ENCODE measurements around the gene KCNIP2. TPM values are rescaled to one million over a fixed set of nuclear protein-coding genes. Genes with fewer than 3 reads are reported as not detected.

The KCNIP2 gene
- total RNA-seq, 1 experiment from 2014 or later, result 2.3 TPM

GRCh38 chr10:101777619-101778145, 65.9 kb downstream of the KCNIP2 start:
- Histone ChIP-seq H3K27me3 (ENCODE audit: control insufficient read depth, insufficient read depth, low read length) (peaks cover 46% of the 10 kb centered on the region), H3K36me3 (replicated peaks; ENCODE audit: control insufficient read depth, insufficient read depth, low read length) (no peaks in the 10 kb centered on the region; the same call in 1 of the 2 replicates), H3K4me3 (ENCODE audit: insufficient read depth, low read depth, low read length) (no peak overlapping the region)
- peak; percentile 41 for DNase-seq

DNA sequence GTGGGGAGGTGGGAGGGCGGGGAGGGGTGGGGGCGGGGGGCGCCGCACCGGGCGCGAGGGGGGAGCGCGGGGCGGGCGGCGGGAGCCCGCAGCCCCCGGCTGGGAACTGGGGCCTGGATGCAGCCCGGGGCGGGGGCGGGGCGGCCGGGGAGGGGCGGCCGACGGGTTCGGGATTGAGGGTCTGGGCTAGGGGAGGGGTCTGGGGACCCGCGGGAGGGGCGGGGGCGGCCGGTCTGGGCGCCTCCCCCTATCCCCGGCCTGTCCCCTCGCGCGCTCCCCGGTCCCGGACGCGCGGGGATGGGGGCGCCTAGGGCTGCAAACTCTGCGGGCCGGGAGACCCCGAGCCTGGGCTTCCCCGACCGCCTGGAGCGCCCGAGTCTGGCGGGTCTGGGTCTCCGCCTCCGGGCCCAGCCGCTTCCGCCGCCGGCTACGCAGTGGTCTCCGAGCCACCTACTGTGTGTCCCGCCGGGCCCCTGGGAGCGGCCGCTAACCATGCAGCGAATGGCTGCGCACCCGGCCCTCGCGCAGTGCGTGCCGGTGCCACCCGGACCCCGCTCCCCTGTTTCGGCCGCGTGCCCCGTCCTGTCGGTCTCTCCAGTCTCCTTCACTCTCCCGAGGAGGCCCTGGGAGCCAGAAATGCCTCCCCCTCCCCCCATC, 67.3 kb downstream of the KCNIP2 start:
- Histone ChIP-seq H3K36me3 (replicated peaks; ENCODE audit: control insufficient read depth, insufficient read depth, low read length) (no peaks in the 10 kb centered on the region; the same call in 1 of the 2 replicates), H3K27me3 (ENCODE audit: control insufficient read depth, insufficient read depth, low read length) (peaks cover 49% of the 10 kb centered on the region), H3K4me3 (ENCODE audit: insufficient read depth, low read depth, low read length) (peak overlapping the region; percentile 50)
- DNase-seq, result peak; percentile 85

Other genes with a start within 250 kb of the KCNIP2 start
- gene FBXW4, start 148.6 kb downstream of the KCNIP2 start, total RNA-seq (2014; rRNA removed; shearing (Covaris generic)), result 25.2 and 25.4 TPM in 2 replicates
- 43.0 and 59.8 TPM in 2 replicates for gene FGF8, start 67.7 kb downstream of the KCNIP2 start, total RNA-seq (2014; rRNA removed; shearing (Covaris generic))
- gene NPM3, start 60.4 kb downstream of the KCNIP2 start, total RNA-seq (2014; rRNA removed; shearing (Covaris generic)), result 332 and 360 TPM in 2 replicates
- gene OGA, start 25.4 kb downstream of the KCNIP2 start, total RNA-seq (2014; rRNA removed; shearing (Covaris generic)), result 56.3 and 96.7 TPM in 2 replicates
- 4.4 and 4.5 TPM in 2 replicates for gene ARMH3, start 212.4 kb upstream of the KCNIP2 start, total RNA-seq (2014; rRNA removed; shearing (Covaris generic))
- 28.6 and 31.1 TPM in 2 replicates for gene HPS6, start 221.5 kb upstream of the KCNIP2 start, total RNA-seq (2014; rRNA removed; shearing (Covaris generic))

Measured in H7 (cell line).